SK-N-SH (cell line): ENCODE measurements around the gene DNASE1L3.

Experiments used
- EP300 ChIP-seq, 2 experiments: IDR thresholded peaks; 2 replicates each; pipeline versions ENCODE4 v1.4.0 to v1.6.1; 2012; ENCODE audit warnings: borderline replicate concordance in 1 of 2, low read depth in 1 of 2, low read length in 1 of 2
- POLR2AphosphoS5 ChIP-seq: IDR thresholded peaks from 2 replicates; pipeline ENCODE4 v1.6.1; 2012; ENCODE audit warnings: low read depth, low read length
- RAD21 ChIP-seq: IDR thresholded peaks from 2 replicates; pipeline ENCODE4 v1.6.1; 2012; ENCODE audit warnings: mild to moderate bottlenecking, low read length
- RXRA ChIP-seq: IDR thresholded peaks from 2 replicates; pipeline ENCODE4 v1.4.0; 2012; ENCODE audit warnings: low read depth, mild to moderate bottlenecking, borderline replicate concordance
- TF ChIP-seq, protein P1 (sequence below): fragments of 200-600 bp; sonication (generic); IDR thresholded peaks from 2 replicates; pipeline ENCODE4 v1.6.1; 2017; ENCODE audit warnings: antibody characterized with exemption, mild to moderate bottlenecking, moderate library complexity
- TF ChIP-seq, protein P2 (sequence below): IDR thresholded peaks from 2 replicates; pipeline ENCODE4 v1.4.0; 2012; ENCODE audit warnings: low read depth, borderline replicate concordance

DNA sequence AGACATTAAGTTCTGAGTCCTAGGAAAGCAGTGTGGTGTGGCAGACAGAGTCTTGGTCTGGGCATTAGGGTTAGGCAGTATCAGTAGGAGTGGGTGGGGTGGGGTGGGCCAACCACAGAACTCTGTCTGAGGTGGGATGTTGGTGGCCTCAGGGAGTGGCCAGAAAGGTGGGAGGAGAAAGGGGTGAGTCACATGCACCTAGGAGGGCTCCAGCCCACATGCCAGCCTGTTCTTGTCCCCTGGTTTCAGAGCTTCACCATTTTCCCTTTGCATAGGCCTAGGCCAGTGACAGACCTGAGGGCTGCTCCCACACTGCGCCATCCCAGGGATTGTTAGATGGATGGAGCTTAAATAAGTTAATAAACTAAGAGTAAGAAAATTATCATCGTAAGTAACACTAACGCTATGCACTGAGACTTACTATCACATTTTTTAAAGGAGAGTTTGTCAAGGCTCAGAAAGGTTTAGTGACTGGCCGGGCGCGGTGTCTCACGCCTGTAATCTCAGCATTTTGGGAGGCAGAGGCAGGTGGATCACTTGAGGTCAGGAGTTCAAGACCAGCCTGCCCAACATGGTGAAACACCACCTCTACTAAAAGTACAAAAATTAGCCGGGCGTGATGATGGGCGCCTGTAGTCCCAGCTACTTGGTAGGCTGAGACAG lies 33.8 kb downstream of the DNASE1L3 start:
- TF ChIP-seq, protein P1, sequence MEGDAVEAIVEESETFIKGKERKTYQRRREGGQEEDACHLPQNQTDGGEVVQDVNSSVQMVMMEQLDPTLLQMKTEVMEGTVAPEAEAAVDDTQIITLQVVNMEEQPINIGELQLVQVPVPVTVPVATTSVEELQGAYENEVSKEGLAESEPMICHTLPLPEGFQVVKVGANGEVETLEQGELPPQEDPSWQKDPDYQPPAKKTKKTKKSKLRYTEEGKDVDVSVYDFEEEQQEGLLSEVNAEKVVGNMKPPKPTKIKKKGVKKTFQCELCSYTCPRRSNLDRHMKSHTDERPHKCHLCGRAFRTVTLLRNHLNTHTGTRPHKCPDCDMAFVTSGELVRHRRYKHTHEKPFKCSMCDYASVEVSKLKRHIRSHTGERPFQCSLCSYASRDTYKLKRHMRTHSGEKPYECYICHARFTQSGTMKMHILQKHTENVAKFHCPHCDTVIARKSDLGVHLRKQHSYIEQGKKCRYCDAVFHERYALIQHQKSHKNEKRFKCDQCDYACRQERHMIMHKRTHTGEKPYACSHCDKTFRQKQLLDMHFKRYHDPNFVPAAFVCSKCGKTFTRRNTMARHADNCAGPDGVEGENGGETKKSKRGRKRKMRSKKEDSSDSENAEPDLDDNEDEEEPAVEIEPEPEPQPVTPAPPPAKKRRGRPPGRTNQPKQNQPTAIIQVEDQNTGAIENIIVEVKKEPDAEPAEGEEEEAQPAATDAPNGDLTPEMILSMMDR: no peak
- TF ChIP-seq RAD21 (no peak), EP300 (IDR thresholded peaks at IDR 0.05; ENCODE audit: borderline replicate concordance in 1 of 2, low read depth in 1 of 2, low read length in 1 of 2) (no peak), RXRA (no peak), POLR2AphosphoS5 (no peak)
- TF ChIP-seq, protein P2, sequence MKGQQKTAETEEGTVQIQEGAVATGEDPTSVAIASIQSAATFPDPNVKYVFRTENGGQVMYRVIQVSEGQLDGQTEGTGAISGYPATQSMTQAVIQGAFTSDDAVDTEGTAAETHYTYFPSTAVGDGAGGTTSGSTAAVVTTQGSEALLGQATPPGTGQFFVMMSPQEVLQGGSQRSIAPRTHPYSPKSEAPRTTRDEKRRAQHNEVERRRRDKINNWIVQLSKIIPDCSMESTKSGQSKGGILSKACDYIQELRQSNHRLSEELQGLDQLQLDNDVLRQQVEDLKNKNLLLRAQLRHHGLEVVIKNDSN: no peak
